HepG2 (cell line): ENCODE measurements around the gene GPX5. TPM values are rescaled to one million over a fixed set of nuclear protein-coding genes. Genes with fewer than 3 reads are reported as not detected.
A peak's percentile ranks its signal among the peaks of the same experiment; 100 is the strongest.

Experiments used
- ATF1 ChIP-seq: IDR thresholded peaks from 2 replicates; pipeline ENCODE4 v1.6.1; 2016; ENCODE audit warnings: mild to moderate bottlenecking, control low read depth
- CEBPB ChIP-seq: IDR thresholded peaks from 2 replicates; pipeline ENCODE4 v1.6.1; 2011; ENCODE audit warnings: low read depth, low read length, improper control_type of control experiment, borderline replicate concordance
- CERS6 ChIP-seq: sonication (generic); formaldehyde crosslinking; IDR thresholded peaks from 2 replicates; pipeline ENCODE4 v1.5.0; 2020; ENCODE audit warnings: missing genetic modification reagents
- DR1 ChIP-seq: sonication (generic); formaldehyde crosslinking; IDR thresholded peaks from 2 replicates; pipeline ENCODE4 v1.8.0; 2021; ENCODE audit warnings: mild to moderate bottlenecking, missing genetic modification reagents, inconsistent platforms
- FOSL1 ChIP-seq: sonication (generic); formaldehyde crosslinking; IDR thresholded peaks from 2 replicates; pipeline ENCODE4 v1.9.0; 2021; ENCODE audit warnings: missing genetic modification reagents, borderline replicate concordance
- KMT2B ChIP-seq: IDR thresholded peaks from 2 replicates; pipeline ENCODE4 v1.6.1; 2016; ENCODE audit warnings: missing genetic modification reagents, missing compliant biosample characterization
- LCORL ChIP-seq, 2 experiments: fragments of 450-650 bp in 1 of 2; sonication (generic) in 1 of 2; formaldehyde crosslinking in 1 of 2; IDR thresholded peaks; 2 replicates each; pipeline versions ENCODE4 v1.5.0 to v1.6.1; 2017 to 2020; ENCODE audit warnings: antibody characterized with exemption in 1 of 2, missing genetic modification reagents in 1 of 2
- NFAT5 ChIP-seq: sonication (generic); formaldehyde crosslinking; IDR thresholded peaks from 2 replicates; pipeline ENCODE4 v1.4.0; 2020; ENCODE audit warnings: missing genetic modification reagents
- SIN3A ChIP-seq: IDR thresholded peaks from 2 replicates; pipeline ENCODE4 v1.6.1; 2011; ENCODE audit warnings: low read depth, mild to moderate bottlenecking, control low read depth, low read length, borderline replicate concordance
- TIGD3 ChIP-seq: sonication (generic); formaldehyde crosslinking; IDR thresholded peaks from 2 replicates; pipeline ENCODE4 v1.5.1; 2020; ENCODE audit warnings: mild to moderate bottlenecking, missing genetic modification reagents, borderline replicate concordance
- TMF1 ChIP-seq: sonication (generic); formaldehyde crosslinking; IDR thresholded peaks from 2 replicates; pipeline ENCODE4 v1.8.1; 2022; ENCODE audit warnings: low read depth, missing genetic modification reagents
- ZFP1 ChIP-seq: IDR thresholded peaks from 2 replicates; pipeline ENCODE4 v1.6.1; 2016
- ZNF230 ChIP-seq: sonication (generic); formaldehyde crosslinking; IDR thresholded peaks from 2 replicates; pipeline ENCODE4 v1.4.0; 2020; ENCODE audit warnings: mild to moderate bottlenecking, missing genetic modification reagents
- ZSCAN12 ChIP-seq: sonication (generic); formaldehyde crosslinking; IDR thresholded peaks from 2 replicates; pipeline ENCODE4 v1.9.0; 2021; ENCODE audit warnings: mild to moderate bottlenecking, missing genetic modification reagents
- polyA plus RNA-seq, 8 experiments: library from polyadenylated mRNA; depleted of rRNA in 3 of 8; stranded (reverse) in 7 of 8; unstranded in 1 of 8; fragments of >200 nt; fragmentation: Illumina TruSeq in 4 of 8; extraction: Trizol in 4 of 8; gene quantifications; 2 replicates each; pipeline versions ENCODE4 v1.2.1 to v1.2.3, GENCODE V29; 2011 to 2016; ENCODE audit warnings: low read depth in 4 of 8, missing spikeins in 1 of 8, mixed read lengths in 1 of 8; ENCODE audit not compliant: insufficient read depth in 1 of 8
- total RNA-seq, 5 experiments: library from RNA; depleted of rRNA; stranded (reverse); fragments of >200 nt; fragmentation: Illumina TruSeq; extraction: Trizol; gene quantifications; 2 replicates each; pipeline ENCODE4 v1.2.3, GENCODE V29; 2016; ENCODE audit warnings: low read depth in 1 of 5
- TF ChIP-seq, protein P1 (sequence below): sonication (generic); formaldehyde crosslinking; IDR thresholded peaks from 2 replicates; pipeline ENCODE4 v1.5.1; 2020; ENCODE audit warnings: missing genetic modification reagents, mild to moderate bottlenecking, borderline replicate concordance

GPX5 gene
- total and polyA plus RNA-seq, 2 of the 13 experiments (the other 11 are each of a cell fraction or from before 2014, with no cell fraction given), result not detected

- no peak for TF ChIP-seq NFAT5
- TF ChIP-seq, protein P1, sequence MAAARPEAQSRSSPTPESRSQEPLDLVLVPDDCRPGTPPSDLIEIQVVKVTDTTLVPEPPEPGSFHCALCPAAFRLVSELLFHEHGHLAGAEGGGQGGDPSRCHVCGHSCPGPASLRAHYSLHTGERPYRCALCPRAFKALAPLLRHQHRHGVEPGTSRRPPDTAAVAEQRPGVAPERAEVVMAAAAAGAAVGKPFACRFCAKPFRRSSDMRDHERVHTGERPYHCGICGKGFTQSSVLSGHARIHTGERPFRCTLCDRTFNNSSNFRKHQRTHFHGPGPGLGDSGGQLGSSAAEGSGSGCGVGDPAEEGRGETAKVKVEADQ, result no peak
- peak; percentile 37; the same call in 1 of the 2 replicates for TF ChIP-seq SIN3A
- TF ChIP-seq LCORL (IDR thresholded peaks at IDR 0.05), result no peak
- TF ChIP-seq LCORL (CRISPR knock-in tag; IDR thresholded peaks at IDR 0.05), result peak; percentile 60
- no peak for TF ChIP-seq ZNF230
- TF ChIP-seq KMT2B (CRISPR knock-in tag), result no peak
- no peak for TF ChIP-seq DR1 (CRISPR knock-in tag)
- no peak for TF ChIP-seq TIGD3 (CRISPR knock-in tag)
- TF ChIP-seq TMF1 (CRISPR knock-in tag), result no peak
- TF ChIP-seq CERS6, result no peak
- TF ChIP-seq ATF1, result no peak
- 0 out of 2 replicates have a peak, but pooled peaks have one; percentile 42 for TF ChIP-seq ZSCAN12 (CRISPR knock-in tag)
- TF ChIP-seq ZFP1 (CRISPR knock-in tag), result no peak
- no peak for TF ChIP-seq FOSL1 (CRISPR knock-in tag)
- TF ChIP-seq CEBPB, result no peak
These were observed 28.6 kb downstream of the GPX5 start (continued) for GRCh38 chr6:28553986-28554881.
